Smooth muscle cell (in vitro differentiated cells): ENCODE results near the gene SLCO3A1. TPM values are rescaled to one million over a fixed set of nuclear protein-coding genes. Genes with fewer than 3 reads are reported as not detected.

Experiments
- DNase-seq: peaks from one replicate; lab custom pipeline; 2025; ENCODE audit not compliant: unreplicated experiment; lab: John Stamatoyannopoulos, UW
- H2AFZ ChIP-seq: fragments of 200-600 bp; sonication (generic); 2 replicates; pipeline ENCODE4 v1.6.0; 2016; ENCODE audit warnings: antibody characterized with exemption, low read depth, mild to moderate bottlenecking
- H3F3A ChIP-seq: fragments of 200-600 bp; sonication (generic); 2 replicates; pipeline ENCODE4 v1.6.0; 2017; ENCODE audit warnings: antibody characterized with exemption, low read depth
- H3K27ac ChIP-seq: fragments of 200-600 bp; sonication (generic); 2 replicates; pipeline ENCODE4 v1.5.1; 2016; ENCODE audit warnings: low read depth, mild to moderate bottlenecking
- H3K27me3 ChIP-seq: fragments of 200-600 bp; sonication (generic); 2 replicates; pipeline ENCODE4 v1.6.1; 2016; ENCODE audit warnings: low read depth, mild to moderate bottlenecking
- H3K36me3 ChIP-seq: fragments of 200-600 bp; sonication (generic); 2 replicates; pipeline ENCODE4 v1.5.1; 2016; ENCODE audit warnings: low read depth
- H3K4me1 ChIP-seq: fragments of 200-600 bp; sonication (generic); 2 replicates; pipeline ENCODE4 v1.5.1; 2016; ENCODE audit warnings: low read depth
- H3K4me2 ChIP-seq: fragments of 200-600 bp; sonication (generic); 2 replicates; pipeline ENCODE4 v1.6.0; 2016; ENCODE audit warnings: mild to moderate bottlenecking
- H3K4me3 ChIP-seq: fragments of 200-600 bp; sonication (generic); 2 replicates; pipeline ENCODE4 v1.5.1; 2016; ENCODE audit warnings: mild to moderate bottlenecking
- H3K79me2 ChIP-seq: fragments of 200-600 bp; sonication (generic); 2 replicates; pipeline ENCODE4 v1.6.0; 2016; ENCODE audit warnings: low read depth, mild to moderate bottlenecking
- H3K9ac ChIP-seq: fragments of 200-600 bp; sonication (generic); 2 replicates; pipeline ENCODE4 v1.6.0; 2016; ENCODE audit warnings: low read depth
- H3K9me3 ChIP-seq: fragments of 200-600 bp; sonication (generic); replicated peaks from 2 replicates; pipeline ENCODE4 v1.5.1; 2016; ENCODE audit warnings: low read depth
- H4K20me1 ChIP-seq: fragments of 200-600 bp; sonication (generic); 2 replicates; pipeline ENCODE4 v1.6.0; 2016; ENCODE audit warnings: low read depth
- CTCF ChIP-seq: fragments of 200-600 bp; sonication (generic); IDR thresholded peaks from 2 replicates; pipeline ENCODE4 v1.5.1; 2017; ENCODE audit warnings: borderline replicate concordance, mild to moderate bottlenecking, antibody characterized with exemption; ENCODE audit not compliant: insufficient read depth, poor library complexity, severe bottlenecking
- WGBS: methylation state at CpG from one replicate; pipeline ENCODE4 v1.1.7; 2016; ENCODE audit warnings: low lambda C conversion rate; 5-methylcytosine and 5-hydroxymethylcytosine counted together
- polyA plus RNA-seq: library from polyadenylated mRNA; unstranded; fragments of >200 nt; fragmentation: Nextera tagmentation; extraction: Ambion mirVana; gene quantifications from 2 replicates; pipeline ENCODE4 v1.2.1, GENCODE V29; 2016
- total RNA-seq: library from RNA; depleted of rRNA; stranded (reverse); fragments of >200 nt; gene quantifications from 2 replicates; pipeline ENCODE4 v1.2.3, GENCODE V29; 2014

The SLCO3A1 gene
- total and polyA plus RNA-seq, 2 experiments from 2014 or later, result 1.3 to 12.6 TPM

DNA sequence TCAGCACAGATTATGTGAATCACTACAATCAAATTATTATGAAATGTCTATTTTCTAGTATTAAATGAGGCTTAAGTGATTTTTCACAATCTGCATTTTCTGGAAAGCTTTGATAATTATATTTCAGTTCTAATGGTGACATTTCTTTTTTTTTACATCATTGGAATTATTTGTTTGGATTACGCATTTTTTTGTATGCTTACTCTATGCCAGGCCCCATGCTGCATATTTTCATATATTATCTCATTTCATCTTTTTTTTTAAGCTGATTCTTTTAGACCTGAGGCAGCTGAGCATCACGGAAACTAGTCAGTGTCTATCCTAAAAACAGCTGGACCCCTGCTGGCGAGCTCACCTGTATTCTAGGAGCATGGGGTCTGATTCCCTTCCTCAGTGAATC is 31.1 kb downstream of the SLCO3A1 start:
- Histone ChIP-seq H3K79me2 (no peaks in the 10 kb centered on the region), H3F3A (no peaks in the 10 kb centered on the region), H3K36me3 (no peaks in the 10 kb centered on the region), H3K4me1 (no peaks in the 10 kb centered on the region), H2AFZ (no peak overlapping the region), H3K4me2 (no peak overlapping the region), H4K20me1 (no peaks in the 10 kb centered on the region), H3K27me3 (no peaks in the 10 kb centered on the region), H3K27ac (no peak overlapping the region), H3K4me3 (no peak overlapping the region), H3K9me3 (no peaks in the 10 kb centered on the region), H3K9ac (no peak overlapping the region)
- 87% methylated on average over 3 of the region's 3 CpGs for WGBS
- no peak for TF ChIP-seq CTCF
- DNase-seq, result no peak

DNA sequence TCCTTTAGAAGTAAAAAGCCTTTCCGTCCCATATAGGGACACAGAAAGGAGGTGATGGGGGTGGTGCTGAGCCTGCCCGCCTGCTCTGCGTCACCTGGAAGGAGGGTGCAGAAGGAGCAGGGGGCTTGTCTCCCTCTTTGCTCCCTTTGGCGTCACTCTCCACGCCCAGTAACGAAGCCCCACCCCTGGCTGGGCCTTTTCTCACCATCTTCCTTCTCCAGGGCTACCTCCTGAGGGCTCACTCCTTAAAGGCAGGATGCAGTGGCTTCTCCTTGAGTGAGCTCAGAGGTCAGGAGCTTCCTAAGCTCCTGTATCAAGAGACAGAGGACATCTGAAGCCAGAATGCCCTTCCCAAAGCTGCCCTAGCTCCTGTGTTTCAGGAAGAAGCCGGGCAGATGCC is 31.5 kb downstream of the SLCO3A1 start:
- H3K4me2 ChIP-seq, result no peak overlapping the region
- no peaks in the 10 kb centered on the region for H4K20me1 ChIP-seq
- H2AFZ ChIP-seq, result no peak overlapping the region
- no peaks in the 10 kb centered on the region for H3K4me1 ChIP-seq
- H3K9ac ChIP-seq, result no peak overlapping the region
- no peak for DNase-seq
- WGBS, result 78% methylated on average over 7 of the region's 7 CpGs
- no peaks in the 10 kb centered on the region for H3F3A ChIP-seq
- TF ChIP-seq CTCF, result no peak
- no peaks in the 10 kb centered on the region for H3K36me3 ChIP-seq
- H3K4me3 ChIP-seq, result no peak overlapping the region
- no peaks in the 10 kb centered on the region for H3K79me2 ChIP-seq
- no peak overlapping the region for H3K27ac ChIP-seq
- H3K9me3 ChIP-seq, result no peaks in the 10 kb centered on the region
- no peaks in the 10 kb centered on the region for H3K27me3 ChIP-seq

GRCh38 chr15:91885714-91886270 is 32.3 kb downstream of the SLCO3A1 start:
- no peak for TF ChIP-seq CTCF
- DNase-seq, result no peak
- Histone ChIP-seq H3F3A (no peaks in the 10 kb centered on the region), H3K27ac (no peak overlapping the region), H3K9ac (no peak overlapping the region), H4K20me1 (no peaks in the 10 kb centered on the region), H3K9me3 (no peaks in the 10 kb centered on the region), H3K4me3 (no peak overlapping the region), H3K4me1 (no peaks in the 10 kb centered on the region), H3K79me2 (no peaks in the 10 kb centered on the region), H3K27me3 (no peaks in the 10 kb centered on the region), H3K4me2 (no peak overlapping the region), H2AFZ (no peak overlapping the region), H3K36me3 (no peaks in the 10 kb centered on the region)
- 89% methylated on average over 7 of the region's 7 CpGs for WGBS

GRCh38 chr15:91886878-91887277 is 33.4 kb downstream of the SLCO3A1 start:
- Histone ChIP-seq H3K4me1 (no peaks in the 10 kb centered on the region), H3K79me2 (no peaks in the 10 kb centered on the region), H3K9me3 (no peaks in the 10 kb centered on the region), H4K20me1 (no peaks in the 10 kb centered on the region), H3K9ac (no peak overlapping the region), H3K4me3 (no peak overlapping the region), H3K36me3 (no peaks in the 10 kb centered on the region), H2AFZ (no peak overlapping the region), H3K4me2 (no peak overlapping the region), H3K27ac (no peak overlapping the region), H3K27me3 (no peaks in the 10 kb centered on the region), H3F3A (no peaks in the 10 kb centered on the region)
- no peak for DNase-seq
- WGBS, result 79% methylated on average over 3 of the region's 3 CpGs
- TF ChIP-seq CTCF, result no peak
